ENCODE measurements around the gene TMEM163.
"Not testable (repeated sequence)": the region's sequence is repeated elsewhere in the genome, so short reads cannot be mapped to it uniquely, and the experiment has no call there.

The TMEM163 gene

GRCh38 chr2:134493797-134494196 is 225.0 kb downstream of the TMEM163 start:
- no peaks in the 10 kb centered on the region for H3K9me3 ChIP-seq (ENCODE audit: control insufficient read depth, insufficient read depth, low read length)
- DNase-seq (ENCODE audit: low read depth, low spot score) = no peak
- H3K4me3 ChIP-seq (ENCODE audit: low read length) = no peak overlapping the region
- H3K27me3 ChIP-seq (ENCODE audit: control insufficient read depth, insufficient read depth, low read length) = no peaks in the 10 kb centered on the region
- H3K4me1 ChIP-seq (ENCODE audit: control insufficient read depth, insufficient read depth, low read length) = peaks cover 3% of the 10 kb centered on the region; the same call in 1 of the 2 replicates
- H3K36me3 ChIP-seq (ENCODE audit: control insufficient read depth, insufficient read depth, low read length) = no peaks in the 10 kb centered on the region
- no CpG with 5 or more reads among the region's 4 CpGs for WGBS (ENCODE audit: insufficient coverage, insufficient read length)
- no peak overlapping the region for H3K27ac ChIP-seq (ENCODE audit: low read length)

- no peak overlapping the region for H3K4me3 ChIP-seq (ENCODE audit: low read length)
- peaks cover 3% of the 10 kb centered on the region; the same call in 1 of the 2 replicates for H3K4me1 ChIP-seq (ENCODE audit: control insufficient read depth, insufficient read depth, low read length)
- WGBS (ENCODE audit: insufficient coverage, insufficient read length) = no CpG with 5 or more reads among the region's 9 CpGs
- H3K27me3 ChIP-seq (ENCODE audit: control insufficient read depth, insufficient read depth, low read length) = no peaks in the 10 kb centered on the region
- no peak overlapping the region for H3K27ac ChIP-seq (ENCODE audit: low read length)
- no peak for DNase-seq (ENCODE audit: low read depth, low spot score)
- no peaks in the 10 kb centered on the region for H3K9me3 ChIP-seq (ENCODE audit: control insufficient read depth, insufficient read depth, low read length)
- no peaks in the 10 kb centered on the region for H3K36me3 ChIP-seq (ENCODE audit: control insufficient read depth, insufficient read depth, low read length)
These were observed 226.9 kb downstream of the TMEM163 start for GRCh38 chr2:134491771-134492441.

- Histone ChIP-seq H3K4me3 (ENCODE audit: low read length) (no peak overlapping the region), H3K36me3 (ENCODE audit: control insufficient read depth, insufficient read depth, low read length) (no peaks in the 10 kb centered on the region), H3K27ac (ENCODE audit: low read length) (no peak overlapping the region), H3K27me3 (ENCODE audit: control insufficient read depth, insufficient read depth, low read length) (no peaks in the 10 kb centered on the region), H3K9me3 (ENCODE audit: control insufficient read depth, insufficient read depth, low read length) (no peaks in the 10 kb centered on the region), H3K4me1 (ENCODE audit: control insufficient read depth, insufficient read depth, low read length) (peaks cover 3% of the 10 kb centered on the region; the same call in 1 of the 2 replicates)
- DNase-seq (ENCODE audit: low read depth, low spot score) = no peak
- WGBS (ENCODE audit: insufficient coverage, insufficient read length) = no CpG with 5 or more reads among the region's 4 CpGs
These were observed 227.8 kb downstream of the TMEM163 start for GRCh38 chr2:134491022-134491421.

- DNase-seq (ENCODE audit: low read depth, low spot score) = no peak
- H3K36me3 ChIP-seq (ENCODE audit: control insufficient read depth, insufficient read depth, low read length) = no peaks in the 10 kb centered on the region
- H3K27me3 ChIP-seq (ENCODE audit: control insufficient read depth, insufficient read depth, low read length) = no peaks in the 10 kb centered on the region
- H3K4me1 ChIP-seq (ENCODE audit: control insufficient read depth, insufficient read depth, low read length) = peaks cover 3% of the 10 kb centered on the region; the same call in 1 of the 2 replicates
- H3K27ac ChIP-seq (ENCODE audit: low read length) = no peak overlapping the region
- no peak overlapping the region for H3K4me3 ChIP-seq (ENCODE audit: low read length)
- H3K9me3 ChIP-seq (ENCODE audit: control insufficient read depth, insufficient read depth, low read length) = no peaks in the 10 kb centered on the region
- WGBS (ENCODE audit: insufficient coverage, insufficient read length) = no CpG with 5 or more reads among the region's 4 CpGs
These were observed 228.2 kb downstream of the TMEM163 start for GRCh38 chr2:134490559-134490958.

GRCh38 chr2:134489732-134490384 is 228.9 kb downstream of the TMEM163 start:
- H3K27ac ChIP-seq (ENCODE audit: low read length) = no peak overlapping the region
- DNase-seq (ENCODE audit: low read depth, low spot score) = no peak
- H3K36me3 ChIP-seq (ENCODE audit: control insufficient read depth, insufficient read depth, low read length) = no peaks in the 10 kb centered on the region
- peaks cover 3% of the 10 kb centered on the region; the same call in 1 of the 2 replicates for H3K4me1 ChIP-seq (ENCODE audit: control insufficient read depth, insufficient read depth, low read length)
- no peak overlapping the region for H3K4me3 ChIP-seq (ENCODE audit: low read length)
- no CpG with 5 or more reads among the region's 11 CpGs for WGBS (ENCODE audit: insufficient coverage, insufficient read length)
- H3K27me3 ChIP-seq (ENCODE audit: control insufficient read depth, insufficient read depth, low read length) = no peaks in the 10 kb centered on the region
- H3K9me3 ChIP-seq (ENCODE audit: control insufficient read depth, insufficient read depth, low read length) = no peaks in the 10 kb centered on the region

- no CpG with 5 or more reads among the region's 15 CpGs for WGBS (ENCODE audit: insufficient coverage, insufficient read length)
- H3K27ac ChIP-seq (ENCODE audit: low read length) = no peak overlapping the region
- no peaks in the 10 kb centered on the region for H3K36me3 ChIP-seq (ENCODE audit: control insufficient read depth, insufficient read depth, low read length)
- DNase-seq (ENCODE audit: low read depth, low spot score) = no peak
- no peaks in the 10 kb centered on the region for H3K4me1 ChIP-seq (ENCODE audit: control insufficient read depth, insufficient read depth, low read length)
- H3K27me3 ChIP-seq (ENCODE audit: control insufficient read depth, insufficient read depth, low read length) = no peaks in the 10 kb centered on the region
- H3K4me3 ChIP-seq (ENCODE audit: low read length) = no peak overlapping the region
- H3K9me3 ChIP-seq (ENCODE audit: control insufficient read depth, insufficient read depth, low read length) = no peaks in the 10 kb centered on the region
These were observed 235.9 kb downstream of the TMEM163 start for GRCh38 chr2:134482766-134483340.

GRCh38 chr2:134482131-134482723 is 236.6 kb downstream of the TMEM163 start:
- Histone ChIP-seq H3K27ac (ENCODE audit: low read length) (no peak overlapping the region), H3K9me3 (ENCODE audit: control insufficient read depth, insufficient read depth, low read length) (no peaks in the 10 kb centered on the region), H3K27me3 (ENCODE audit: control insufficient read depth, insufficient read depth, low read length) (no peaks in the 10 kb centered on the region), H3K36me3 (ENCODE audit: control insufficient read depth, insufficient read depth, low read length) (no peaks in the 10 kb centered on the region), H3K4me1 (ENCODE audit: control insufficient read depth, insufficient read depth, low read length) (no peaks in the 10 kb centered on the region), H3K4me3 (ENCODE audit: low read length) (no peak overlapping the region)
- DNase-seq (ENCODE audit: low read depth, low spot score) = no peak
- WGBS (ENCODE audit: insufficient coverage, insufficient read length) = no CpG with 5 or more reads among the region's 6 CpGs

GRCh38 chr2:134479696-134480330 is 239.0 kb downstream of the TMEM163 start:
- H3K27me3 ChIP-seq (ENCODE audit: control insufficient read depth, insufficient read depth, low read length) = no peaks in the 10 kb centered on the region
- WGBS (ENCODE audit: insufficient coverage, insufficient read length) = no CpG with 5 or more reads among the region's 4 CpGs
- H3K4me3 ChIP-seq (ENCODE audit: low read length) = no peak overlapping the region

GRCh38 chr2:134476982-134477381 is 241.8 kb downstream of the TMEM163 start:
- H3K9me3 ChIP-seq (ENCODE audit: control insufficient read depth, insufficient read depth, low read length); H3K27ac ChIP-seq (ENCODE audit: low read length); H3K36me3 ChIP-seq (ENCODE audit: control insufficient read depth, insufficient read depth, low read length); H3K4me1 ChIP-seq (ENCODE audit: control insufficient read depth, insufficient read depth, low read length); DNase-seq (ENCODE audit: low read depth, low spot score); H3K27me3 ChIP-seq (ENCODE audit: control insufficient read depth, insufficient read depth, low read length); H3K4me3 ChIP-seq (ENCODE audit: low read length): not testable (repeated sequence)
- WGBS (ENCODE audit: insufficient coverage, insufficient read length) = no CpG with 5 or more reads among the region's 8 CpGs

More at GRCh38 chr2:134479696-134480330, 239.0 kb downstream of the TMEM163 start:
- no peak for DNase-seq (ENCODE audit: low read depth, low spot score)
- H3K9me3 ChIP-seq (ENCODE audit: control insufficient read depth, insufficient read depth, low read length) = no peaks in the 10 kb centered on the region
- H3K36me3 ChIP-seq (ENCODE audit: control insufficient read depth, insufficient read depth, low read length) = no peaks in the 10 kb centered on the region
- H3K4me1 ChIP-seq (ENCODE audit: control insufficient read depth, insufficient read depth, low read length) = no peaks in the 10 kb centered on the region
- H3K27ac ChIP-seq (ENCODE audit: low read length) = no peak overlapping the region

- Histone ChIP-seq H3K4me1 (ENCODE audit: control insufficient read depth, insufficient read depth, low read length) (no peaks in the 10 kb centered on the region), H3K9me3 (ENCODE audit: control insufficient read depth, insufficient read depth, low read length) (no peaks in the 10 kb centered on the region), H3K4me3 (ENCODE audit: low read length) (no peak overlapping the region), H3K27ac (ENCODE audit: low read length) (no peak overlapping the region), H3K36me3 (ENCODE audit: control insufficient read depth, insufficient read depth, low read length) (no peaks in the 10 kb centered on the region), H3K27me3 (ENCODE audit: control insufficient read depth, insufficient read depth, low read length) (no peaks in the 10 kb centered on the region)
- no peak for DNase-seq (ENCODE audit: low read depth, low spot score)
- no CpG with 5 or more reads among the region's 8 CpGs for WGBS (ENCODE audit: insufficient coverage, insufficient read length)
These were observed 248.1 kb downstream of the TMEM163 start for GRCh38 chr2:134470561-134471168.

Measured in iPS DF 6.9 (cell line).